Skin epidermis (tissue), 12 donors: ENCODE measurements around the gene LRRC3.
A peak's percentile ranks its signal among the peaks of the same experiment; 100 is the strongest.

Source experiments
- H3K27ac ChIP-seq, 21 experiments: fragments of 200-600 bp; sonication (generic) in 11 of 21; one replicate each; pipeline ENCODE4 v1.5.0; 2020; ENCODE audit warnings: mild to moderate bottlenecking in 3 of 21, inconsistent platforms in 2 of 21, moderate library complexity in 2 of 21
- H3K4me3 ChIP-seq, 7 experiments: fragments of 200-600 bp; sonication (generic) in 2 of 7; one replicate each; pipeline ENCODE4 v1.5.0; 2020; ENCODE audit warnings: inconsistent platforms in 2 of 7, mild to moderate bottlenecking in 2 of 7, moderate library complexity in 1 of 7

Gene LRRC3

GRCh38 chr21:44454058-44454457, 1.3 kb upstream of the LRRC3 start:
- Histone ChIP-seq H3K4me3 (no peak overlapping the region), H3K27ac (no peak overlapping the region)

- H3K27ac ChIP-seq = peak overlapping the region in 13 of 21 experiments; percentile 17 to 77 (median 55)
Measured at GRCh38 chr21:44455524-44456213, 359 bp downstream of the LRRC3 start.

GRCh38 chr21:44456214-44456914, 1.1 kb downstream of the LRRC3 start:
- Histone ChIP-seq H3K27ac (peak overlapping the region in 8 of 21 experiments; percentile 17 to 77 (median 57)), H3K4me3 (peak overlapping the region; percentile 56 to 89 (median 84))

More at GRCh38 chr21:44455524-44456213, 359 bp downstream of the LRRC3 start:
- peak overlapping the region; percentile 56 to 89 (median 84) for H3K4me3 ChIP-seq

- H3K27ac ChIP-seq = no peak overlapping the region
- H3K4me3 ChIP-seq = no peak overlapping the region
Measured at GRCh38 chr21:44456915-44457736, 1.8 kb downstream of the LRRC3 start.

GRCh38 chr21:44458971-44459711, 3.8 kb downstream of the LRRC3 start:
- H3K4me3 ChIP-seq = no peak overlapping the region
- no peak overlapping the region for H3K27ac ChIP-seq

- Histone ChIP-seq H3K27ac (no peak overlapping the region), H3K4me3 (no peak overlapping the region)
Measured at GRCh38 chr21:44459712-44460440, 4.6 kb downstream of the LRRC3 start.

GRCh38 chr21:44460441-44460755, 5.1 kb downstream of the LRRC3 start:
- Histone ChIP-seq H3K4me3 (no peak overlapping the region), H3K27ac (no peak overlapping the region)

GRCh38 chr21:44461005-44461404, 5.7 kb downstream of the LRRC3 start:
- Histone ChIP-seq H3K4me3 (no peak overlapping the region), H3K27ac (no peak overlapping the region)

GRCh38 chr21:44461464-44462001, 6.2 kb downstream of the LRRC3 start:
- H3K4me3 ChIP-seq = no peak overlapping the region
- H3K27ac ChIP-seq = no peak overlapping the region

- no peak overlapping the region for H3K27ac ChIP-seq
- no peak overlapping the region for H3K4me3 ChIP-seq
Measured at GRCh38 chr21:44462086-44462833, 7.0 kb downstream of the LRRC3 start.

GRCh38 chr21:44462834-44463200, 7.5 kb downstream of the LRRC3 start:
- H3K27ac ChIP-seq = no peak overlapping the region
- H3K4me3 ChIP-seq = no peak overlapping the region

- H3K4me3 ChIP-seq = no peak overlapping the region
- H3K27ac ChIP-seq = no peak overlapping the region
Measured at GRCh38 chr21:44463724-44464123, 8.4 kb downstream of the LRRC3 start.

GRCh38 chr21:44464351-44464750, 9.0 kb downstream of the LRRC3 start:
- Histone ChIP-seq H3K4me3 (no peak overlapping the region), H3K27ac (no peak overlapping the region)

- Histone ChIP-seq H3K27ac (no peak overlapping the region), H3K4me3 (no peak overlapping the region)
Measured at GRCh38 chr21:44466351-44466954, 11.1 kb downstream of the LRRC3 start.

GRCh38 chr21:44466996-44467858, 11.9 kb downstream of the LRRC3 start:
- Histone ChIP-seq H3K4me3 (no peak overlapping the region), H3K27ac (no peak overlapping the region)

- Histone ChIP-seq H3K27ac (no peak overlapping the region), H3K4me3 (no peak overlapping the region)
Measured at GRCh38 chr21:44467859-44468195, 12.5 kb downstream of the LRRC3 start.

GRCh38 chr21:44471341-44471740, 16.0 kb downstream of the LRRC3 start:
- no peak overlapping the region for H3K4me3 ChIP-seq
- no peak overlapping the region for H3K27ac ChIP-seq
